Measurements from ENCODE around the gene LBX1. TPM values are rescaled to one million over a fixed set of nuclear protein-coding genes. Genes with fewer than 3 reads are reported as not detected.
A peak's percentile ranks its signal among the peaks of the same experiment; 100 is the strongest.

LBX1 gene, protein sequence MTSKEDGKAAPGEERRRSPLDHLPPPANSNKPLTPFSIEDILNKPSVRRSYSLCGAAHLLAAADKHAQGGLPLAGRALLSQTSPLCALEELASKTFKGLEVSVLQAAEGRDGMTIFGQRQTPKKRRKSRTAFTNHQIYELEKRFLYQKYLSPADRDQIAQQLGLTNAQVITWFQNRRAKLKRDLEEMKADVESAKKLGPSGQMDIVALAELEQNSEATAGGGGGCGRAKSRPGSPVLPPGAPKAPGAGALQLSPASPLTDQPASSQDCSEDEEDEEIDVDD
- total RNA-seq: not detected

DNA sequence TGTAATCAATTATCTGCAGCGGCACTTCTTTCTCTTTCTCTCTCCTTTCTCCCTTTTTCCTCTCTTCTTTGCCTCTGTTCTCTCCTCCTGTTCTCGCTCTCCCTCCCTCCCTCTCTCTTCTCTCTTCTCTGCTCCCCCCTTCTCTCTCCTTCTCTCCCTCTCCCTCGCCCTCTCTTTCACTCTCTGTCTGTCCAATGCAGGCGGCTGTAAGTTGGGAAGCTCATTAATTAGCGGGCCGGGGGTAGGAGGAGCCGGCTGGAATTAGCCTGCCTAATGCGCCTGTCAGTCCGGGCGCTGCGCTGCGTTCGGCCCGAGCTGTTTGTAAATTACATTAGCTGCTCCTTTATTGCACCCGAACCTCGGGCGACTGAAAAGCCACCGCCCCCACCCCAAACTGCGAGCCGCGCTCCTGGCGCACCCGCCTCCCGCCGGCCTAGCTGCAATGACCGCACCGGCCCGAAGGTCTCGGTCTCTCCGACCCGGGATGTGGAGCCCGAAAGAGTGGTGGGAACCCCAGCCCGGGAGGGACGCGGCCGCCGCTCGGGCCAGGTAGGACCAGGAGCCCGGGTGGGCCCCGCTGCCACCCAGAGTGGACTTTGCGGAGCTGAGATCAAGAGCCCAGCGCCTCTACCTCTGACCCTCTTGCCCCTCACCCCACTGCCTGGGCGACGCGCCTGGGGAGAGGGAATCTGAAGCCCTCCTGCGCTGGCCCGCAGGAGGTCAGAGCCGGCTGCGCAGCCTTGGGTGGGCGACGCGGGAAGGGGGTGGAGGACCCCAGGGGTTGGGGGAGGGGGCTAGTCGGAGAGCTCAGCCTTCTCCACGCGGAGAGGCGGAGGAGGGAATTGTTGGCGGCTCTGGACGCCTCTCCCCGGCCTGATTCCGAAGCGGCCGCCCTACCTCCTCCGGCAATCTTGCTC lies at the start of gene LBX1:
LBX1 (minus strand) TSS at position 198 of the 917 bp plus-strand sequence. CDS start 648 bp downstream, outside the sequence.
- peaks cover 35 to 87% of the 10 kb centered on the region in 2 donors for H3K27me3 ChIP-seq
- H3K36me3 ChIP-seq: no peaks in the 10 kb centered on the region
- peaks cover 0 to 25% of the 10 kb centered on the region in 2 donors for H3K4me1 ChIP-seq
- intact Hi-C loops (cut with DNase I; ENCODE audit: low total_unique reads): no loop called here
- no peak for DNase-seq
- H3K27ac ChIP-seq: no peak within 1 kb of the TSS
- TF ChIP-seq, protein P1, sequence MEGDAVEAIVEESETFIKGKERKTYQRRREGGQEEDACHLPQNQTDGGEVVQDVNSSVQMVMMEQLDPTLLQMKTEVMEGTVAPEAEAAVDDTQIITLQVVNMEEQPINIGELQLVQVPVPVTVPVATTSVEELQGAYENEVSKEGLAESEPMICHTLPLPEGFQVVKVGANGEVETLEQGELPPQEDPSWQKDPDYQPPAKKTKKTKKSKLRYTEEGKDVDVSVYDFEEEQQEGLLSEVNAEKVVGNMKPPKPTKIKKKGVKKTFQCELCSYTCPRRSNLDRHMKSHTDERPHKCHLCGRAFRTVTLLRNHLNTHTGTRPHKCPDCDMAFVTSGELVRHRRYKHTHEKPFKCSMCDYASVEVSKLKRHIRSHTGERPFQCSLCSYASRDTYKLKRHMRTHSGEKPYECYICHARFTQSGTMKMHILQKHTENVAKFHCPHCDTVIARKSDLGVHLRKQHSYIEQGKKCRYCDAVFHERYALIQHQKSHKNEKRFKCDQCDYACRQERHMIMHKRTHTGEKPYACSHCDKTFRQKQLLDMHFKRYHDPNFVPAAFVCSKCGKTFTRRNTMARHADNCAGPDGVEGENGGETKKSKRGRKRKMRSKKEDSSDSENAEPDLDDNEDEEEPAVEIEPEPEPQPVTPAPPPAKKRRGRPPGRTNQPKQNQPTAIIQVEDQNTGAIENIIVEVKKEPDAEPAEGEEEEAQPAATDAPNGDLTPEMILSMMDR (IDR thresholded peaks at IDR 0.05): no peak
- no peak for TF ChIP-seq POLR2A (IDR thresholded peaks at IDR 0.05)
- H3K9me3 ChIP-seq: no peaks in the 10 kb centered on the region
- no peak within 1 kb of the TSS for H3K4me3 ChIP-seq

DNA sequence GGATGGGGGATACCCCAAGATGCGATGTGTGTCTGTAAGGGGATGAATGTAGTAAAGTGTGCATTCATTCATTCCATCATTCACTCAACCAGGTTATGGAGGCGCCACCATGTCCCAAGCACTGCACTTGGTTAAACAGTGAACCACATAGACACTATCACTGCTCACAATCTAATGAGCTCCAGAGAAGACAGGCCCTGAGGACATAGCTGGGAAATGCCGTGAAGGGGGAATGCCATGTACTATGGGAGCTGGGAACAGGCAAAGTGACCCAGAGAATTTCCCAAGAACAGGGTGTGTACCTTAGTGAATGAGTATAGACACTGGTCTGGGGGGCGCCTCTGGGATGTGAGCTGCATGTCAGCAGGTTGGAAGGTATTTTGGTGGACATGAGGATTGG lies 44.5 kb upstream of the LBX1 start:
- Histone ChIP-seq H3K27ac (no peak overlapping the region), H3K27me3 (no peaks in the 10 kb centered on the region), H3K36me3 (no peaks in the 10 kb centered on the region), H3K4me3 (no peak overlapping the region), H3K4me1 (no peaks in the 10 kb centered on the region), H3K9me3 (no peaks in the 10 kb centered on the region)
- intact Hi-C loops (cut with DNase I; ENCODE audit: low total_unique reads): no loop called here
- no peak for TF ChIP-seq POLR2A (IDR thresholded peaks at IDR 0.05)
- TF ChIP-seq, protein P1 (IDR thresholded peaks at IDR 0.05): no peak
- DNase-seq: no peak

DNA sequence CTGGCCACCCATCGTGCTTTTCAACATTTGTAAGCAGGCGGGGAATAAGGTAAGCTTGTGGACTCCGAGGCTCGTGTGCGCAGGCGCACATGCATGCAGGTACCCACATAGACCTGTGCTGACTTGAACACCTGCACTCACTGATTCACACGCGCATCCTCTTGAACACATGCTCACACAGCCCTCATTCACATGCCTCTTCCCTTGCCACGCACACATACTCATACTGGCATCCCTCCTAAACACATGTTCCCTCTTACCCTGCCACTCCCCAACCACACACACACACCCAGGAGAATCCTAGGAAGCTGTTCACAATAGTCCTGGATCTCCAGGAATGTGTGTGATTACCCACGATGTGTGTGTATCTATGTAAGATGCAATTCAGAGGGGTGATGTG lies 44.1 kb upstream of the LBX1 start:
- H3K36me3 ChIP-seq: no peaks in the 10 kb centered on the region
- DNase-seq: no peak
- H3K27ac ChIP-seq: no peak overlapping the region
- no peaks in the 10 kb centered on the region for H3K9me3 ChIP-seq
- intact Hi-C loops (cut with DNase I; ENCODE audit: low total_unique reads): no loop called here
- no peak for TF ChIP-seq POLR2A (IDR thresholded peaks at IDR 0.05)
- TF ChIP-seq, protein P1 (IDR thresholded peaks at IDR 0.05): no peak
- no peaks in the 10 kb centered on the region for H3K4me1 ChIP-seq
- H3K27me3 ChIP-seq: no peaks in the 10 kb centered on the region
- no peak overlapping the region for H3K4me3 ChIP-seq

DNA sequence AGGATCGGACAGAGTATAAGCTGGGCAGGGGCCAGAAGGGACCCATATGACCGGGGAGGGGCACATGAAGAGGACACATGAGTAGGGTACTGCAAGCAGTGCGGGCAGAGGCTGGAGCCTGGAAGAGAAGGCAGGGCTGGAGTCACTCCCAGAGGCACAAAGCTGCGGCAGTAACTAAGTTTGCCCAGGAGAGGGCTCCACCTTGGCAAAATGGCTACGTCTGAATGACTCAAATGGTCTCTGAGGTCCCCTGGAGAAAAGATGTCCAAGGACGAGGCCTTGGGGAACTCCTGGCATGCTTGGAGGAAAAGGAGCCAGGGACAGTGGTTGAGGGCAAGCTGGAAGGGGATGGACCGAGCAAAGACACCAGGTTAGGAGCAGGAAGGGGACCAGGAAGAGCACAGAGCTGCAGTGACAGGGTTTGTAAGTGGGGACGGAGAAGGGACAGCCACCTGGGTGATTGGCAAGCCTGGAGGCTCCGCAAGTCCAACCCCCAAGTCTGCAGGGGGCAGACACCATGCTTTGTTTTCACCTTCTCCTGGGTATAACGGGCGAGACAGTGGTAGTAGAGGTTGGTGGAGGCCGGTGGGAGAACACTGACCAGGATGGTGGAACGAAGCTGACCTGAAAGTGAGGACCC lies 43.1 kb upstream of the LBX1 start:
- Histone ChIP-seq H3K9me3 (no peaks in the 10 kb centered on the region), H3K36me3 (no peaks in the 10 kb centered on the region), H3K27ac (no peak overlapping the region), H3K4me3 (no peak overlapping the region), H3K4me1 (no peaks in the 10 kb centered on the region), H3K27me3 (no peaks in the 10 kb centered on the region)
- TF ChIP-seq POLR2A (IDR thresholded peaks at IDR 0.05): no peak
- TF ChIP-seq, protein P1 (IDR thresholded peaks at IDR 0.05): peak; percentile 23 to 53 (median 50)
- intact Hi-C loops (cut with DNase I; ENCODE audit: low total_unique reads): no loop called here
- peak in 1 of 2 donors; percentile 48 for DNase-seq

Measured in uterus (tissue), 4 donors.